H9 (cell line): ENCODE data around the gene PIEZO2. TPM values are rescaled to one million over a fixed set of nuclear protein-coding genes. Genes with fewer than 3 reads are reported as not detected.
A peak's percentile ranks its signal among the peaks of the same experiment; 100 is the strongest.

Source experiments
- DNase-seq: peaks from one replicate; pipeline ENCODE4 v3.0.0-alpha.2; 2017
- H2AFZ ChIP-seq: one replicate; pipeline ENCODE4 v1.6.1; 2013; ENCODE audit warnings: mild to moderate bottlenecking, low read length, control low read depth, moderate library complexity
- H2AK5ac ChIP-seq: 2 replicates; pipeline ENCODE4 v1.6.1; 2013; ENCODE audit warnings: low read length, control low read depth, mixed read lengths; ENCODE audit not compliant: insufficient read length
- H2BK120ac ChIP-seq: one replicate; pipeline ENCODE4 v1.6.1; 2013; ENCODE audit warnings: low read depth, mild to moderate bottlenecking, low read length, control low read depth, inconsistent platforms; ENCODE audit not compliant: poor library complexity, severe bottlenecking
- H2BK12ac ChIP-seq: 2 replicates; pipeline ENCODE4 v1.6.1; 2013; ENCODE audit warnings: low read length, control low read depth, mixed read lengths, low read depth; ENCODE audit not compliant: insufficient read length
- H2BK15ac ChIP-seq: 2 replicates; pipeline ENCODE4 v1.6.1; 2013; ENCODE audit warnings: low read depth, low read length, control low read depth
- H2BK20ac ChIP-seq: one replicate; pipeline ENCODE4 v1.6.1; 2013; ENCODE audit warnings: low read depth, mild to moderate bottlenecking, low read length, control low read depth, inconsistent platforms; ENCODE audit not compliant: poor library complexity, severe bottlenecking
- H2BK5ac ChIP-seq: 2 replicates; pipeline ENCODE4 v1.6.1; 2013; ENCODE audit warnings: low read length, control low read depth, mixed read lengths; ENCODE audit not compliant: insufficient read length
- H3K14ac ChIP-seq: 2 replicates; pipeline ENCODE4 v1.6.1; 2013; ENCODE audit warnings: low read length, control low read depth; ENCODE audit not compliant: insufficient read depth
- H3K18ac ChIP-seq: 2 replicates; pipeline ENCODE4 v1.6.1; 2013; ENCODE audit warnings: low read depth, mild to moderate bottlenecking, mixed read lengths, low read length, control low read depth; ENCODE audit not compliant: insufficient read length
- H3K23ac ChIP-seq: 2 replicates; pipeline ENCODE4 v1.6.1; 2013; ENCODE audit warnings: low read length, control low read depth, mixed read lengths, low read depth; ENCODE audit not compliant: insufficient read length
- H3K23me2 ChIP-seq: 2 replicates; pipeline ENCODE4 v1.6.1; 2013; ENCODE audit warnings: low read depth, mild to moderate bottlenecking, mixed read lengths, low read length, control low read depth; ENCODE audit not compliant: insufficient read length, poor library complexity, severe bottlenecking
- H3K27ac ChIP-seq: 2 replicates; pipeline ENCODE4 v1.5.1; 2013; ENCODE audit warnings: low read length, control low read depth, mixed read lengths, low read depth; ENCODE audit not compliant: insufficient read length
- H3K27me3 ChIP-seq: 2 replicates; pipeline ENCODE4 v1.6.1; 2013; ENCODE audit warnings: low read length, control low read depth, inconsistent platforms; ENCODE audit not compliant: insufficient read depth
- H3K4ac ChIP-seq: 2 replicates; pipeline ENCODE4 v1.6.1; 2013; ENCODE audit warnings: low read depth, mild to moderate bottlenecking, control low read depth, inconsistent platforms, low read length, moderate library complexity
- H3K4me1 ChIP-seq: 2 replicates; pipeline ENCODE4 v1.6.1; 2013; ENCODE audit warnings: low read length, control low read depth, inconsistent platforms; ENCODE audit not compliant: insufficient read depth
- H3K4me2 ChIP-seq: 2 replicates; pipeline ENCODE4 v1.6.1; 2013; ENCODE audit warnings: low read length, control low read depth, mixed read lengths; ENCODE audit not compliant: insufficient read length, insufficient read depth
- H3K56ac ChIP-seq: 2 replicates; pipeline ENCODE4 v1.6.1; 2013; ENCODE audit warnings: low read depth, mild to moderate bottlenecking, mixed read lengths, low read length, control low read depth; ENCODE audit not compliant: insufficient read length
- H3K79me1 ChIP-seq: 2 replicates; pipeline ENCODE4 v1.6.1; 2013; ENCODE audit warnings: low read depth, mild to moderate bottlenecking, moderate library complexity, low read length, control low read depth, inconsistent platforms; ENCODE audit not compliant: insufficient read depth, poor library complexity, severe bottlenecking
- H3K79me2 ChIP-seq: 2 replicates; pipeline ENCODE4 v1.6.1; 2013; ENCODE audit warnings: low read length, control low read depth, inconsistent platforms; ENCODE audit not compliant: insufficient read depth
- H3K9ac ChIP-seq: 2 replicates; pipeline ENCODE4 v1.6.1; 2013; ENCODE audit warnings: low read length, control low read depth, mixed read lengths; ENCODE audit not compliant: insufficient read length; ENCODE audit errors: extremely low read depth
- H3K9me3 ChIP-seq: one replicate; pipeline ENCODE4 v1.6.1; 2013; ENCODE audit warnings: low read depth, low read length, inconsistent platforms; ENCODE audit not compliant: control insufficient read depth
- H3T11ph ChIP-seq: one replicate; pipeline ENCODE4 v1.6.1; 2013; ENCODE audit warnings: mild to moderate bottlenecking, low read length, control low read depth, inconsistent platforms
- H4K20me1 ChIP-seq: one replicate; pipeline ENCODE4 v1.6.1; 2013; ENCODE audit not compliant: control insufficient read depth, insufficient read length, insufficient read depth
- H4K5ac ChIP-seq: 2 replicates; pipeline ENCODE4 v1.6.1; 2013; ENCODE audit warnings: low read depth, mild to moderate bottlenecking, mixed read lengths, low read length, control low read depth; ENCODE audit not compliant: insufficient read length
- H4K8ac ChIP-seq: replicated peaks from 2 replicates; pipeline ENCODE4 v1.6.1; 2013; ENCODE audit warnings: low read length, control low read depth, mixed read lengths, low read depth; ENCODE audit not compliant: insufficient read length
- H4K91ac ChIP-seq: 2 replicates; pipeline ENCODE4 v1.6.1; 2013; ENCODE audit warnings: low read depth, mild to moderate bottlenecking, moderate library complexity, mixed read lengths, low read length, control low read depth; ENCODE audit not compliant: insufficient read length
- H3K27ac Mint-ChIP-seq, 3 experiments: 2 replicates in 2 of 3; 3 replicates in 1 of 3; pipeline ENCODE4 v1.8.0; 2020 to 2021; ENCODE audit warnings: mixed read lengths in 3 of 3, mild to moderate bottlenecking in 1 of 3, moderate library complexity in 1 of 3
- H3K27me3 Mint-ChIP-seq: 2 replicates; pipeline ENCODE4 v1.8.0; 2021; ENCODE audit warnings: low read depth, mild to moderate bottlenecking, moderate library complexity, mixed read lengths
- H3K36me3 Mint-ChIP-seq, 3 experiments: 2 replicates in 2 of 3; 3 replicates in 1 of 3; pipeline ENCODE4 v1.8.0; 2020 to 2021; ENCODE audit warnings: low read depth in 3 of 3, mixed read lengths in 3 of 3; ENCODE audit not compliant: insufficient read depth in 1 of 3
- H3K4me1 Mint-ChIP-seq, 2 experiments: 2 replicates each; pipeline ENCODE4 v1.8.0; 2020; ENCODE audit warnings: mixed read lengths in 2 of 2
- H3K4me3 Mint-ChIP-seq, 2 experiments: 2 replicates in 1 of 2; 3 replicates in 1 of 2; pipeline ENCODE4 v1.8.0; 2020 to 2021; ENCODE audit warnings: mild to moderate bottlenecking in 2 of 2, mixed read lengths in 2 of 2, moderate library complexity in 1 of 2
- H3K9me3 Mint-ChIP-seq, 2 experiments: 2 replicates in 1 of 2; 3 replicates in 1 of 2; pipeline ENCODE4 v1.8.0; 2020; ENCODE audit warnings: mild to moderate bottlenecking in 2 of 2, mixed read lengths in 2 of 2, moderate library complexity in 1 of 2
- WGBS: extraction: QIAGEN DNeasy Blood & Tissue Kit; methylation state at CpG from one replicate; pipeline ENCODE4 v1.1.7; 2013; ENCODE audit warnings: missing lambda C conversion rate, low lambda C conversion rate, mixed read lengths; ENCODE audit not compliant: insufficient read length; ENCODE audit errors: extremely low coverage; 5-methylcytosine and 5-hydroxymethylcytosine counted together
- total RNA-seq: library from RNA; stranded (reverse); gene quantifications from 2 replicates; pipeline ENCODE4 v1.2.1, GENCODE V29; 2021
- TF ChIP-seq, protein P1 (sequence below): fragments of 200-600 bp; sonication (generic); conservative IDR thresholded peaks from 3 replicates; pipeline ENCODE4 v1.8.0; 2021; ENCODE audit warnings: antibody characterized with exemption, mild to moderate bottlenecking

The PIEZO2 gene
- total RNA-seq, 1 experiment from 2014 or later = 3.9 TPM

DNA sequence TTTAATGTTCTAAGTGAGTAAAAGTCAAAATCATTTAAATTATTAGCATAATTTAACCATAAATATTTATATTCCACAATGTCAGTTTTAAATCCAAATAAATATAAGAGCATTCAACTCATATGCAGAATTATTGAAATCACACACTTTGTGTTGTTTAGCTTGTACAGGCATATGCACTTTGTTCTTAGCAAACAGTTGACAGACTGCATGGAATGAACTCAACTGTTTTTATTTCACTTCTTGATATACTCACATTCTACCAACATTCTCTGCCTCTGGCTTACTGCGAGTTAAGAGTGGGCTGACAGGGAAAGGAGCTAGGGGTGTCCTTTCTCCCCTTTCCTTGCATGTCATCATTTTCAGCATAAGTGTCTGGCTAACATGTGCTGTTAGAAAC is 7.6 kb upstream of the PIEZO2 start:
- Histone ChIP-seq H2BK20ac (no peak overlapping the region), H2AK5ac (no peak overlapping the region), H2BK120ac (no peak overlapping the region), H3K79me1 (no peaks in the 10 kb centered on the region), H3K56ac (no peak overlapping the region), H3K23me2 (no peaks in the 10 kb centered on the region), H3K4me1 (no peaks in the 10 kb centered on the region), H3K9me3 (no peaks in the 10 kb centered on the region), H3K27ac (no peak overlapping the region), H3T11ph (no peak overlapping the region), H3K23ac (no peak overlapping the region), H3K14ac (no peak overlapping the region), H3K27me3 (no peaks in the 10 kb centered on the region), H3K18ac (no peak overlapping the region), H3K4ac (no peak overlapping the region), H3K79me2 (no peaks in the 10 kb centered on the region), H2AFZ (no peak overlapping the region), H2BK12ac (no peak overlapping the region), H3K9ac (no peak overlapping the region), H4K5ac (no peak overlapping the region), H4K20me1 (no peaks in the 10 kb centered on the region), H3K4me2 (no peak overlapping the region), H2BK15ac (no peak overlapping the region), H4K91ac (no peak overlapping the region), H4K8ac (no peak overlapping the region), H2BK5ac (no peak overlapping the region)
- WGBS = no CpG with 5 or more reads among the region's 1 CpG
- TF ChIP-seq, protein P1, sequence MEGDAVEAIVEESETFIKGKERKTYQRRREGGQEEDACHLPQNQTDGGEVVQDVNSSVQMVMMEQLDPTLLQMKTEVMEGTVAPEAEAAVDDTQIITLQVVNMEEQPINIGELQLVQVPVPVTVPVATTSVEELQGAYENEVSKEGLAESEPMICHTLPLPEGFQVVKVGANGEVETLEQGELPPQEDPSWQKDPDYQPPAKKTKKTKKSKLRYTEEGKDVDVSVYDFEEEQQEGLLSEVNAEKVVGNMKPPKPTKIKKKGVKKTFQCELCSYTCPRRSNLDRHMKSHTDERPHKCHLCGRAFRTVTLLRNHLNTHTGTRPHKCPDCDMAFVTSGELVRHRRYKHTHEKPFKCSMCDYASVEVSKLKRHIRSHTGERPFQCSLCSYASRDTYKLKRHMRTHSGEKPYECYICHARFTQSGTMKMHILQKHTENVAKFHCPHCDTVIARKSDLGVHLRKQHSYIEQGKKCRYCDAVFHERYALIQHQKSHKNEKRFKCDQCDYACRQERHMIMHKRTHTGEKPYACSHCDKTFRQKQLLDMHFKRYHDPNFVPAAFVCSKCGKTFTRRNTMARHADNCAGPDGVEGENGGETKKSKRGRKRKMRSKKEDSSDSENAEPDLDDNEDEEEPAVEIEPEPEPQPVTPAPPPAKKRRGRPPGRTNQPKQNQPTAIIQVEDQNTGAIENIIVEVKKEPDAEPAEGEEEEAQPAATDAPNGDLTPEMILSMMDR = no peak
- Mint-ChIP-seq H3K36me3 (no peaks in the 10 kb centered on the region), H3K27ac (peak overlapping the region in 1 of 3 experiments; percentile 59; a peak in 1 of 7 replicates), H3K9me3 (no peaks in the 10 kb centered on the region), H3K4me3 (no peak overlapping the region), H3K27me3 (peaks cover 28% of the 10 kb centered on the region), H3K4me1 (0 out of 4 replicates have a peak, but pooled peaks cover 0 to under 1% of the 10 kb centered on the region in 2 experiments)
- no peak for DNase-seq
